ENCODE measurements around the gene PLA2G2F.

- TF ChIP-seq CTCF (IDR thresholded peaks at IDR 0.05) (no peak), POLR2A (IDR thresholded peaks at IDR 0.05; ENCODE audit: low read length) (no peak), REST (IDR thresholded peaks at IDR 0.05) (no peak), EP300 (IDR thresholded peaks at IDR 0.05) (no peak)
These were observed 30.8 kb downstream of the PLA2G2F start for GRCh38 chr1:20169932-20170331.
